Measurements from ENCODE around the gene IVL.

IVL gene

DNA sequence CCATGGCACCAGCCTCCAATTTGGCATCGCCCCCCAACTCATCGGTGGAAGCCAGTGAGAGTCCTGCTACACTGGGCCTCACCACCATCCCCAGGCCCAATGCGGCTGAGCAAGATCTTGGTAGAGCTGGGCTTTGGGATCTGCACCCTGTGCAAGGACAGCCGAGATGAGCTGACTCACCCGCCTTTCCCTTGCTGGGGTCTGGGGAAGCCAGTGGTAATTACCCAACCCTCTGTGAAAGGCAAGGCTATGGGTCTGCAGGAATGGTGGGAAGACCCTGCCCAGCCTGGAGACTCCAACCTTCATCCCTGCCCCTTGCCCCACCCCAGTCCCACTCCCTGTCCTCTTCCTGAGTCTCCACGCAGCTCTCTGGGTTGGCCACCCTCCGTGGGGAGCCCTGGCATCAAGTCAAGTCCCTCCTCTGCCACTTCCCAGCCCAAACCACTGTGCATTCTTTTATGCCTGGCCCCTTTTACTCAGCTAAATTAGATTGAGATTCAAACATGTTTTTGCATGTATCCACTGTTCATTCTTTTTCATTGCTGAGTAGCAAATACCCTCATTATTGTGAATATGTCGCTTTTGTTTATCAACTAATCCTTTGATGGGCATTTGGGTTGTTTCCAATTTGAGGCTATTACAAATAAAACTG is 21.5 kb upstream of the IVL start:
- DNase-seq (ENCODE audit: low read depth), result no peak

DNA sequence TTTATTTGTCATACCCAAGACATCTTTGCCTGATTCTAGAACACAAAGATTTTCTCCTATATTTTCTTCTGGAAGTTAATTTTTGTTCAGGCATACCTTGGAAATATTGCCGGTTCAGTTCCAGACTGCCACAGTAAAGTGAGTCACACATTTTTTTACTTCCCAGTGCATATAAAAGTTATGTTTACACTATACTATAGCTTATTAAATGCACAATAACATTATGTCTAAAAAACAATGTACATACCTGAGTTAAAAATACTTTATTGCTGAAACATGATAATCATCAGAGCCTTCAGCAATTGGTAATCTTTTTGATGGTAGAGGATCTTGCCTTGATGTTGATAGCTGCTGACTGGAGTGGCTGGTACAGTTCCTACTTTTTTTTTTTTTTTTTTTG is 20.2 kb upstream of the IVL start:
- no peak for DNase-seq (ENCODE audit: low read depth)

DNA sequence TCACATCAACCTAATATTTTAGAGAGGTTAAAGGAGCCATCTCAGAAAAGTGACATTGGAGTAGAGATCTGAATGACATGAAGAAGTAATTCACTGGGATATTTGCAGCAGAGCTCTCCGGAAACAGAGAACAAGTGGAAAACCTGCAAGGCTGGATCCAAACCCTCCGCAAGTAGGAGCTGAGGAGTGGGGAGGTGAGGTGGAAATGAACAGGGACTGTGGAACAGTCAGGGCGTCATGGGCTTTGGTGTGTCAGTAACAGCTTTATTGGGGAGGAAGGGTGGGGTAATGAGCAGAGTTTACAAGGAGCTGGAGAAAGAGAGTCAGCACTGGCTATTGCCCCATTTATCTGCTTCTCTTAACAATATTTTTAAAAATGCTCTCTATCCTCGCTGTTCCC is 9.3 kb upstream of the IVL start:
- DNase-seq (ENCODE audit: low read depth), result no peak

DNA sequence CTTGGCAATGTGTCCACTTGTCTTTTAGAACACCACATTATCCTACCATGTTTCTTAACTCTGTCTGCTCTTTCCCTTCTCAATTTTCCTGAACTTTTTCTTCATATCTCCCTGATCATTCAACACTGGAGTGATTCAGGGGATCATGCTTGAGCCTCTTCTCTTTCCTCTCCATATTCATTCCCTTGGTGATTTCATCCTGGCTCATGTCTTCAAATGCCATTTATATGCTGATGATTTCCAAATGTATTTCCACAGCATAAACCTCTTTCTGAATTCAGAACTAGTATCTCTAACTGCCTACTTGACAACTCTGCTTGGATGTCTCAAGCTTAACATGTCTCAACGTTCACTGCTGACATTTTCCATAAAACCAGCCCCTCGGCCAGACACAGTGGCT is 8.5 kb upstream of the IVL start:
- DNase-seq (ENCODE audit: low read depth), result no peak

DNA sequence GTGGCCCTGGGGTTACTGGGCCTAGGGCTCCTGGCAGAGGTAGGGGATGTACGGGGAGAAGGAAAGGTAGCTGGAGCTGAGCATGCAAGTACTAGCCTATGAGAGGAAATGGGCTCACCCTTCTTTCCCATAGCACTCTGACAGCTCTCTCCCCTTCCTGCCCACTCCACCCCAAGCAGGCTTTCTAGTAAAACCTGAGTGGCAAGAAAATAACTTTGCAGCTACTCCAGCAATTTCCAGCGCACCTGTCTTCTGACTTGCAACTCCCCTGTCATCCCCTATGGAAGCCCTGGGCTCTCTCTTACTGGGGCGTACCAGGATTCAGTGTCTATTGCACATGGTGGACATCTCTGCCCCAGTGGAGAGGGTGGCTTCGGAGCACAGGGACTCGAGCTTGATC is 6.7 kb upstream of the IVL start:
- DNase-seq (ENCODE audit: low read depth), result no peak

DNA sequence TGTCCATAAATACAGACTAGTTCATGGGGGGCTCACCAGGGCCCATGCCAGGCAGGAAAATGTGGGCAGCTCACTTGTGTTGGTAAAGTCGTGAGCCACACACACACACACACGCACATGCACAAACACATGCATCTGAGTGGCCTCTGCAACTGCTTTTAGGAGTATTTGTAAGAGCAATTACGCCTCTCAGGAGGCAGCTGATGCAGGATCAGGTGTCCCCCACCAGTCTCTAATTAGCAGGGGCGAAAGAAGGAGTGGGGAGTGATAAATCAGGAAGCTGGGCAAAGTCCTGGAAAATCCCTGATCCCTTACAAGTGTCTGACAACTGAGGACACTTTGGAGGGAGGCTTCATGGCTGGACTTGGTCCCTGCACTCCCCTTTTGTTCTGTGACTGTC is 5.7 kb upstream of the IVL start:
- no peak for DNase-seq (ENCODE audit: low read depth)

DNA sequence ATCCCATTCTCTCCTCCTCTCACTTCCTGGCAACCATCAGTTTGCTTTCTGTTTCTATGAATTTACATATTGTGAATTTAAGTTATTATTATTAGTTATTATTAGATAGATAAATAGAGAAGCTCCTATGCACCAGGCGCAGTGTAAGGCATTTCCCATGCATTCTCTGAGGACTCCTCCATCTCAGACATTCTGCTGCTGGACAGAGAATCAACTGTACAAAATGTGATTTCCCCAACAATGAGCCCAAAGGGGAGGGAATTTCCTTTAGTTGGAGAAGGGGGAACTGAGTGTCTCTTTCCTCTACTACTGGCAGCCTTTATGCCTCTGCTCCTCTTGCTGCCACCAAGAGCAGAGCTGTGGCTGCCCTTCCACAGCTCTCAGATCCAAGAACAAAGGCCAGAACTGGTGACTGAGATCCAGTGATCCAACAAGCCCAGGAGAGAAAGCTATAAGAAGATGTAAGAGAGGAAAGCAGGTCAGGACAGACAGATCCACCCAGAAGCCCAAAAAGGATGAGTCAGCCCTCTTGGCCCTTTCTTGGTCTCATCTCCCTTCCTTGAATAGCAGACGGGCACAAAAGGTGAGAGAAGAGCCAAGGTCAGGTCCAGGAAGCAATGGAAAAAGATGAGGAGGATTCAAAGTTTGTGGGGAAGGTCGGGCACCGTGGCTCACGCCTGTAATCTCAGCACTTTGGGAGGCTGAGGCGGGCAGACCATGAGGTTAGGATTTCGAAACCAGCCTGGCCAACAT is 3.5 kb upstream of the IVL start:
- DNase-seq (ENCODE audit: low read depth), result no peak

DNA sequence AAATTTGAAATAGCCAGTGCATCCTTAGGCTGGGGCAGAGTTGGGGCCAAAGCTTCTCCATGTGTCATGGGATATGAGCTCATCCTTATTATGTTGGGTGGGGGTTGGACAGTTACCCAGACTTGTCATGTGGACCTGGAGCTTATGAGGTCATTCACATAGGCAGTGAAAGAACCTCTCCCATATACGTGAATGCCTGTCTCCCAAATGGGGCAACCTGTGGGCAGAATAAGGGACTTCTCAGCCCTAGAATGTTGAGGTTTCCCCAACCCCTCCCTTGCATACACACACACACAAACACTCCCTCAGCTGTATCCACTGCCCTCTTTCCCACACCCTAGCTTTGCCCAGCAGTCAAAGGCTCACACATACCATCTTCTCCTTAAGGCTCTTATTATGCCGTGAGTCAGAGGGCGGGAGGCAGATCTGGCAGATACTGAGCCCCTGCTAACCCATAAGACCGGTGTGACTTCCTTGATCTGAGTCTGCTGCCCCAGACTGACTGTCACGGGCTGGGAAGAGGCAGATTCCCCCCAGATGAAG is 2.3 kb upstream of the IVL start:
- no peak for DNase-seq (ENCODE audit: low read depth)

DNA sequence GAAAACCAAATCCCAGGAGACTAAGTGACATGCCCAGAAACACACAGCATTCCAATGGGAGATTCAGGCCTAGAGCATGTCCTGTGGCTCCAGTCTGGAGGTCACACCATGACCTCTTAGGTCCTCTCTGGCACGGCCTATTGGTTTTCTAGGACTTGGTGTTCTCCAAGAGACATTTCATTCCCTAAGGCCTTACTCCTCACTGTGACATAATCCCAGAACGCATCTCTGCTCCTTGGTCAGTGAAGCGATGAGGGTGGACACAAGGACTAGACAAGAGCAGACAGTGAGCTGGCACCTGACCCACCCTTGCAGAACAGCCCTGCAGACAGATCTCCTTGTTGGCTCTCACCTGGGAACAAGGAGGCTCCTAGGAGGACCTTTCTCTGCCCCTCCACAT is 860 bp downstream of the IVL start:
- no peak for DNase-seq (ENCODE audit: low read depth)

DNA sequence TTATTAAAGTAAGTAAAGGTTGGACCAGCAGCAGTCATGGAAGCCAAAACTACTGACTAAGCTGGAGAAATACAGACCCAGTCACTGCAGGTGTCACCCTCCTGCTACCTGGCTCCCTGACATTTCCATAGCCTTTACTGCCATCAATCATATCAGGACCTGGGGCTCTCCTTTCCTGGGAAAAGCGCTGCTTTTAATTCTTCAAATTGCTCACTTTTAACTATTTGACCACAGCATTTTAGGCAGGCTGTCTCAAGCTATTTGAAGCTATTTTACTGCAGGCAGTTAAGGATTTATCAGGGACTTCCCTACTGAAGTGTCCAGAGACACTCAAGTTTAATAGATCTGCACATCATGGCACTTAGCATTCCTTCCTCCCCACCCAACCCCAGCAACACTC is 4.1 kb downstream of the IVL start:
- no peak for DNase-seq (ENCODE audit: low read depth)

DNA sequence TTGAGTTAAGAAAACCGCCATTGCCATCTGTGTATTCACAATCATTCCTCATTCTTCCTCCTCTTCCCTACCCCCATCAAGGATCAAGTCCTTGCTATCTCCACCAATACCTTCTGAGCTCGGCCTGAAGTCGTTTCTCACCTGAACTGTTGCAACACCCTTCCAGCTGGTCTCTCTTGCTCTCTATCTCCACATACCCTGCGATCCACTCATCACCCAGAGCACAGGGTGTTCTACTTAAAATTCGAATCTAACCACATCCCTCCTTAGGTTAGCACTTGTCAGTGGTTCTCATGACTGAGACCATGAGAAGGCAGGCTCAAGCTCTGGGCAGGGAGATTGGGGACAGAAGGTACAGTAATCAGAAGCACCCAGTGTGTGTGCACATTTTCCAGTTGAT is 4.6 kb downstream of the IVL start:
- DNase-seq (ENCODE audit: low read depth), result no peak

DNA sequence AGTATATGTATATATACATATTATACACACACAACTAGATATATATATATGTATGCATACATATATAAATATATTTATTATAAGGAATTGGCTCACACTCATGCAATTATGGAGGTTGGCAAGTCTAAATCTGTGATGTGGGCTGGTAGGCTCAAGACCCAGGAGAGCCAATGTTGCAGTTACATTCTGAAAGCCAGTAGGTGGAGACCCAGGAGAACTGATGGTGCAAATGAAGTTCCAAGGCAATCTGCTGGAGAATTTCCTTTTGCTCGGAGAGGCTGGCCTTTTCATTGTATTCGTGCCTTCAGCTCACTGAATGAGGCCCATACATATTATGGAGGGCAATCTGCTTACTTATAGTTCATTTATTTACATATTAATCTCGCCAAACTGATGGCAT is 9.4 kb downstream of the IVL start:
- no peak for DNase-seq (ENCODE audit: low read depth)

DNA sequence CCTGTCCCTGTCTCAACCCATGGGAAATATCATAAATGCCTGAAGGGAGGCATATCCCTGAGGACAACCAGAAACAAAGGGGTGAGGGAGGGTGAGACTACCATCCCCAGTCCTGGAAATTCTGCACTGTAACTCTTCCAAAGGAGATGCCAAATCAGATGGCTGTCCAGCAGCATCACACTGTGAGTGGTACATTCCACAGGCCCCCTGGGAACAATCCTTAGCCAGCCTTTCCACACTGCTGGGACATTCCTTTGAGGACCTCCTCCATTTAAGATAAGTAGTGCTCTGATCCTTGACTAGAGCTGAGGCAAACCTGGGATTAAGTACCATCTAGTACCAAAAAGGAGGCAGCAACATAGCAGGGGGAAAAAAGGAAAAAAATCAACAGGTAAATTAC is 10.7 kb downstream of the IVL start:
- no peak for DNase-seq (ENCODE audit: low read depth)

DNA sequence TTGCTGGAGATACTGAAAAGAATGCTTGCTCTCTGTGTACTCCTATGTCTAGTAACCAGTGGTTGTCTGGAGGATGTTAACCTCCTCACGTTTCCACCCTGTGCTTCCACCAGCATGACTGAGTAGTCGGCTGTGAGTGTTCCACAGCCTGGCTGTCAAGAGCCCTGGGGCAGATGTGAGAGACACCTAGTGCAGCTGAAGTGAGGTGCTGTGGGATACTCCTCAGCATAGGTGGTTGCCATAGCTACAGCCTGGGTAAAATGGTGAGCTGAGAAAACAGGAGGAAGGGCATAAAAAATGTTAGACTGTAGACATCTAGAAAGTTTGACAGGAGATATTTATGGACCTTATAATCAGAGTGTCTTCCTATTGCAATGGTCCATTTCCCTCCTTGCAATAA is 15.8 kb downstream of the IVL start:
- no peak for DNase-seq (ENCODE audit: low read depth)

DNA sequence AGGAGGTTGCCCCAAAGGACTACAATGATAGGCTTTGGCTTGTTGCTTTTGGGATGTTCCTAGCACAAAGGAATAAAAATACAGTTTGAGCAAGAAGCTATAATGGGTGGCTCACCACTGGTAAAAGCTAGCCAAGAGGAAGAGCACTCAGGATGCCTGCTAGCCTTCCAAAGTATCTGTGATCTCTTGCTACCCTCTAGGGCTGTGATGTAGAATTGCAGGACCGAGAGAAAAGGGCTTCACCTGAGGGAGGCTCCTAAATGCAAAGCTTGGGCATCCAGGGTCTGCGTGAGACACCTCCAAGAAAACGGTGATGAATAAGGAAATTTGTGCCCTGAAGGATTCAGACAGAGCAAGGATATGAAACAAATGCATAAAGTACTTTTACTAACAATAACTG is 17.7 kb downstream of the IVL start:
- DNase-seq (ENCODE audit: low read depth), result no peak

DNA sequence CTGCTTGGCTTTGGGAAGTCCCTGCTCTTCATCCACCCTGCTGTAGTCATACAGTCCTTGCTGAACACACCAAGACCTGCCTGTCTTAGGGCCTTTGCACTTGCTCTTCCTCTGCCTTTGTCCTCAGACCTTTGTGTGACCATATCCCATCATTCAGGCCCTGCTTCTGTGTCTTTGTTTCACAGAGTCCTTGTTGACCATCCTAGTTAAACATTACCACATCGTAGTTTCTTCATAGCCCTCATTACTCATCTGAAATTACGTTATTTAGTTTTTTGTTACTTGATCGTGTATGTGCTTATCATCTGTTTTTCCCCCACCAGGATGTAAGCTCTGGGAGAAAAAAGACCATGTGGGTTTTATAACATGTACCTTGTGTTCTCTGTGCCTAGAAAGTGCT is 20.3 kb downstream of the IVL start:
- DNase-seq (ENCODE audit: low read depth), result no peak

DNA sequence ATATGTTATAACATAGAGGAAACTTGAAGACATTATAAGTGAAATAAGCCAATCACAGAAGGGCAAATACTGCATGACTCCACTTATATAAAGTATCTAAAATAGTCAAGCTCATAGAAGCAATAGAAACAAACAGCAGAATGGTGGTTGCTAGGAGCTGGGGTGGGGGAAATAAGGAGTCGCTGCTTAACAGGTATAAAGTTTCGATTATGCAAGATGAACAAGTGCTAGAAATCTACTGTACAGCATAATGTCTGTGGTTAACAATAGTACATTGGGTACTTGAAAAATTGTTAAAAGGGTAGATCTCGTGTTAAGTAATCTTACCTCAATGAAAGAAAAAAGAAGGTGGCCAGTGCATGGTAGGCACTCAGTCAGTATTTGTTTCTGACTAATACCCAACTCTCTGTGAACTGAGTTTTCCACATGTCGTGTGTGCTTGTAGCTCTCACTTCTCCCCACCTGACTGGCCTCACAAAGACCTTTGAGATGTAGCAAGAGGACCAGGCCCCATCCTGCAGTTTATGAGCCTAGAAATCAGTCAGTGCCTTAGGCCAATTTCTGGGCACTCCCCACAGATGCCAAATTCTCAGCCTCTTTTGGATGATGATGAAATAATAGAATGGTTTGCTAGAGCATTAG is 23.9 kb downstream of the IVL start:
- no peak for DNase-seq (ENCODE audit: low read depth)

DNA sequence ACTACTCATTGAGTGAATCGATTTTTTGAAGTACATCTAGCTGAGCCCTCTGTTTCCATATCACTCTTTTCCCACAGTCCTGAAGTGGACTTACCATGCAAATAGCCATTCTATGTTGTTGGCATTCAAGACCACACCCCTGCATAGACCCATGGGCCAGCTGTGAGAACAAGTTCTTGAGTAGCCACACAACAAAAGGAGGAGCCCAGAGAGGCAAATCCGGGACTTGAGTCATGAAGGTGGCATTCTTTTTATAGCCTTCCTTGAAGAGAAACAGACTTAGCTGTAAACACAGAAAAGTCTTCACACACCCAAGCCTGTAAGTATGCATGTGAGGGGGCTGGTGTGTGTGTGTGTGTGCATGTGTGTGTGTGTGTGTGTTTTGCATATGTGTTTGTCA is 24.9 kb downstream of the IVL start:
- DNase-seq (ENCODE audit: low read depth), result no peak

DNA sequence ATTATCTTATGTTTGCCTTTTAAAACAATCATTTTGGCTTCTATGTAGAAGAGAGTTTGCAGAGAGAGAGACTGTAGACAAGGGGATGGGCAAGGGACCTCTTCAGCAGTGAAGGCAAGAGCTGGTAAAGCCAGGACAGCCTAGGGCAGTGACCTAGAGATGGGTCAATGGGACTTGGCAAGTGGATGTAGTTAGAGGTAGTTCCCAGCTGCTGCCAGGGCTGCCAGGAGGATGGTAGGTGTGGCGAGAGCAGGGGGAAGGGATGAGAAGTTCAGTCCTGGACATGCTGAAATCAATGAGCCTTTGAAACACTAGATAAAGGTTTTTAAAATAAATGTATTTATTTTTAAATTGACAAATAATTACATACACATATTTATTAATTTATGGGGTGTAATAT is 32.3 kb downstream of the IVL start:
- no peak for DNase-seq (ENCODE audit: low read depth)

DNA sequence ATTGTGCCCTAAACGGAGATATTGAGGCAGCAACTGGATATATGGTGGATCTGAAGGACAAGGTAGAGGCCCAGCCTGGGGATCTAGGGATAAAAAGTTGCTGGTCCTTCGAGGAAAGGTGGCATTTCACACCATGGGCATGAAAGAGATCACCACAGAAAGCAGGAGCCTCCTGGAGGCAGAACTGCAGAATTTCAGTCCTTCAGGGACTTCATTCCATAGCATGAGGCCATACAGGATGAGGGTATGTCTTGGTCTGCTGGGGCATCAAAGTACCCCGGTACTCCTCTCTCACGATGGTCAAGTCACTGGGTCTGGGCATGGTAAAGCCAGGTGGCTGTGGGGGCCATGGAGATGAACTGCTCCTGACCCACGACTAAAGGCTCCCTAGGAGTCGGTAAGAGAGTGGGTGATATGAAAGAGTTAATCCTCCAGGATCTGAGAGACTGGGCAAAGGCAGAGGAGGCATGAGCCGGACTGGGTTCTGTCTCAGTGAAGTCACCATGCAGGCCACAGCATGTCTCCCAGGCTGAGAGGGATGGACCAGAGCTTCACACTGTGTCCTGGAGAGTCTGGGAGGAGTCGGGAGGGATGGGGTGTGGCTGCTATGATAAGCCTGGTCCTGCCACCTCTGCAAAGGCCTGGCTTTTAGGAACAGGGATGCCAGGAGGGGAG is 32.8 kb downstream of the IVL start:
- DNase-seq (ENCODE audit: low read depth), result no peak

DNA sequence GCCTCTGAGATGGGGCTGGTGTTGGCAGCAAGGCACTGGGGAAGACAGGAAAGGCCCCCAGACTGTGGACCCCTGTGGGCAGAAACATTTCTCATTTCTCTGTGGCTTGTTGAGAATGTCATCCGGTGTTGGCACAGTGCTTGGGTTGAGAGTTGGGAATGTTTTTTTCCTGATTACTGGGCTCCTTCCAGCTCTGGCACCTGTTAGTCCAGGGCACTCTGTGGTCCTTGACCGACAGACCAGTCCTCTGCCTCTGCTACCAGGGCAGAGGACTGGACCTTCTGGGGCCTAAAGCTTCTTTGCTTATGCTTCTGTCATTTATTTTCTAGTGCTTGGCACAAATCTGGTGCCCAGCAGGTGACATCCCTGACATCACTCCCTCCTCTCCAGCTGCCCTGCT is 33.8 kb downstream of the IVL start:
- DNase-seq (ENCODE audit: low read depth), result no peak

DNA sequence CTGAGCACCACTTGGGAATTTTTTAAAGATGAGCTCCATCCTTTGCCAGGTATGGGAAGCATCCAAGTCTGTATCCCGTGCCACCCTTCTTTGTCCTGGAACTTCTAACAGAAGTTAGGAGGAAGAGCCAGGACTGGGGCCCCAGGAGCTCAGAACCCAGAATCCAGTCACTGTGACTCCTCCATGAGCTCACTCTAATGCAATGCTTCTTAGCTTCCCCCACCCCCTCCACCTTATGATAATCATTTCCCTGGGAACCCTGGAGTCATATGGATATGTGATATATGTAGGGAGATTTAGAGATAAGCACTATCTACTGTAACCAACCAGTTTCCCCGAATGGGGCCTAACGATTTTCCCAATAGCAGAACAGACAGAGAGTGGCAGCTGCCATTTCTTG is 37.9 kb downstream of the IVL start:
- no peak for DNase-seq (ENCODE audit: low read depth)
